Measurements from ENCODE around the gene ARF3.

ARF3 gene

GRCh38 chr12:48994224-48995085, 37.2 kb upstream of the ARF3 start:
- H3K4me3 ChIP-seq (ENCODE audit: low read length) = no peak overlapping the region; the same call in 1 of the 2 replicates
- DNase-seq (ENCODE audit: low read depth, low spot score) = no peak
- H3K9me3 ChIP-seq (ENCODE audit: control insufficient read depth, insufficient read depth, low read length) = no peaks in the 10 kb centered on the region
- H3K4me1 ChIP-seq (ENCODE audit: control insufficient read depth, insufficient read depth, low read length) = peaks cover 9% of the 10 kb centered on the region; the same call in 1 of the 2 replicates
- no CpG with 5 or more reads among the region's 32 CpGs for WGBS (ENCODE audit: insufficient coverage, insufficient read length)
- H3K27me3 ChIP-seq (ENCODE audit: control insufficient read depth, insufficient read depth, low read length) = peaks cover 49% of the 10 kb centered on the region
- H3K27ac ChIP-seq (ENCODE audit: low read length) = no peak overlapping the region
- H3K36me3 ChIP-seq (ENCODE audit: control insufficient read depth, insufficient read depth, low read length) = no peaks in the 10 kb centered on the region

GRCh38 chr12:48993787-48994186, 36.5 kb upstream of the ARF3 start:
- DNase-seq (ENCODE audit: low read depth, low spot score) = no peak
- Histone ChIP-seq H3K27me3 (ENCODE audit: control insufficient read depth, insufficient read depth, low read length) (peaks cover 47% of the 10 kb centered on the region), H3K36me3 (ENCODE audit: control insufficient read depth, insufficient read depth, low read length) (no peaks in the 10 kb centered on the region), H3K4me3 (ENCODE audit: low read length) (no peak overlapping the region), H3K4me1 (ENCODE audit: control insufficient read depth, insufficient read depth, low read length) (peaks cover 9% of the 10 kb centered on the region; the same call in 1 of the 2 replicates), H3K27ac (ENCODE audit: low read length) (no peak overlapping the region), H3K9me3 (ENCODE audit: control insufficient read depth, insufficient read depth, low read length) (no peaks in the 10 kb centered on the region)
- no CpG with 5 or more reads among the region's 3 CpGs for WGBS (ENCODE audit: insufficient coverage, insufficient read length)

- WGBS (ENCODE audit: insufficient coverage, insufficient read length) = no CpG with 5 or more reads among the region's 8 CpGs
- Histone ChIP-seq H3K9me3 (ENCODE audit: control insufficient read depth, insufficient read depth, low read length) (no peaks in the 10 kb centered on the region), H3K4me1 (ENCODE audit: control insufficient read depth, insufficient read depth, low read length) (peaks cover 6% of the 10 kb centered on the region), H3K27ac (ENCODE audit: low read length) (no peak overlapping the region), H3K27me3 (ENCODE audit: control insufficient read depth, insufficient read depth, low read length) (peaks cover 28% of the 10 kb centered on the region), H3K36me3 (ENCODE audit: control insufficient read depth, insufficient read depth, low read length) (no peaks in the 10 kb centered on the region), H3K4me3 (ENCODE audit: low read length) (no peak overlapping the region)
- no peak for DNase-seq (ENCODE audit: low read depth, low spot score)
Measured at GRCh38 chr12:48991247-48992050, 34.2 kb upstream of the ARF3 start.

- Histone ChIP-seq H3K4me1 (ENCODE audit: control insufficient read depth, insufficient read depth, low read length) (peaks cover 5% of the 10 kb centered on the region), H3K27me3 (ENCODE audit: control insufficient read depth, insufficient read depth, low read length) (peaks cover 23% of the 10 kb centered on the region), H3K9me3 (ENCODE audit: control insufficient read depth, insufficient read depth, low read length) (no peaks in the 10 kb centered on the region), H3K4me3 (ENCODE audit: low read length) (no peak overlapping the region), H3K27ac (ENCODE audit: low read length) (no peak overlapping the region), H3K36me3 (ENCODE audit: control insufficient read depth, insufficient read depth, low read length) (no peaks in the 10 kb centered on the region)
- no peak for DNase-seq (ENCODE audit: low read depth, low spot score)
Measured at GRCh38 chr12:48990552-48990951, 33.3 kb upstream of the ARF3 start.

- no CpG with 5 or more reads among the region's 16 CpGs for WGBS (ENCODE audit: insufficient coverage, insufficient read length)
- Histone ChIP-seq H3K27me3 (ENCODE audit: control insufficient read depth, insufficient read depth, low read length) (peaks cover 28% of the 10 kb centered on the region; the same call in 1 of the 2 replicates), H3K4me3 (ENCODE audit: low read length) (no peak overlapping the region), H3K27ac (ENCODE audit: low read length) (no peak overlapping the region), H3K9me3 (ENCODE audit: control insufficient read depth, insufficient read depth, low read length) (no peaks in the 10 kb centered on the region), H3K4me1 (ENCODE audit: control insufficient read depth, insufficient read depth, low read length) (no peaks in the 10 kb centered on the region; the same call in none of the 2 replicates), H3K36me3 (ENCODE audit: control insufficient read depth, insufficient read depth, low read length) (no peaks in the 10 kb centered on the region)
- DNase-seq (ENCODE audit: low read depth, low spot score) = no peak
Measured at GRCh38 chr12:48988030-48988649, 30.9 kb upstream of the ARF3 start.

GRCh38 chr12:48986720-48987291, 29.5 kb upstream of the ARF3 start:
- WGBS (ENCODE audit: insufficient coverage, insufficient read length) = no CpG with 5 or more reads among the region's 23 CpGs
- no peaks in the 10 kb centered on the region; the same call in none of the 2 replicates for H3K4me1 ChIP-seq (ENCODE audit: control insufficient read depth, insufficient read depth, low read length)
- H3K27me3 ChIP-seq (ENCODE audit: control insufficient read depth, insufficient read depth, low read length) = peaks cover 38% of the 10 kb centered on the region

GRCh38 chr12:48985901-48986300, 28.6 kb upstream of the ARF3 start:
- Histone ChIP-seq H3K36me3 (ENCODE audit: control insufficient read depth, insufficient read depth, low read length) (no peaks in the 10 kb centered on the region; the same call in 1 of the 2 replicates), H3K4me1 (ENCODE audit: control insufficient read depth, insufficient read depth, low read length) (peaks cover 4% of the 10 kb centered on the region), H3K4me3 (ENCODE audit: low read length) (no peak overlapping the region), H3K9me3 (ENCODE audit: control insufficient read depth, insufficient read depth, low read length) (no peaks in the 10 kb centered on the region), H3K27me3 (ENCODE audit: control insufficient read depth, insufficient read depth, low read length) (peaks cover 47% of the 10 kb centered on the region), H3K27ac (ENCODE audit: low read length) (no peak overlapping the region)
- no peak for DNase-seq (ENCODE audit: low read depth, low spot score)
- WGBS (ENCODE audit: insufficient coverage, insufficient read length) = no CpG with 5 or more reads among the region's 2 CpGs

More at GRCh38 chr12:48986720-48987291, 29.5 kb upstream of the ARF3 start:
- Histone ChIP-seq H3K4me3 (ENCODE audit: low read length) (no peak overlapping the region), H3K27ac (ENCODE audit: low read length) (no peak overlapping the region), H3K36me3 (ENCODE audit: control insufficient read depth, insufficient read depth, low read length) (no peaks in the 10 kb centered on the region), H3K9me3 (ENCODE audit: control insufficient read depth, insufficient read depth, low read length) (no peaks in the 10 kb centered on the region)
- no peak for DNase-seq (ENCODE audit: low read depth, low spot score)

- DNase-seq (ENCODE audit: low read depth, low spot score) = no peak
- H3K27me3 ChIP-seq (ENCODE audit: control insufficient read depth, insufficient read depth, low read length) = peaks cover 51% of the 10 kb centered on the region
- peaks cover 4% of the 10 kb centered on the region for H3K4me1 ChIP-seq (ENCODE audit: control insufficient read depth, insufficient read depth, low read length)
- WGBS (ENCODE audit: insufficient coverage, insufficient read length) = no CpG with 5 or more reads among the region's 10 CpGs
- no peaks in the 10 kb centered on the region for H3K9me3 ChIP-seq (ENCODE audit: control insufficient read depth, insufficient read depth, low read length)
- H3K27ac ChIP-seq (ENCODE audit: low read length) = no peak overlapping the region
- H3K4me3 ChIP-seq (ENCODE audit: low read length) = no peak overlapping the region
- H3K36me3 ChIP-seq (ENCODE audit: control insufficient read depth, insufficient read depth, low read length) = no peaks in the 10 kb centered on the region; the same call in 1 of the 2 replicates
Measured at GRCh38 chr12:48985475-48985897, 28.2 kb upstream of the ARF3 start.

GRCh38 chr12:48982397-48983080, 25.3 kb upstream of the ARF3 start:
- Histone ChIP-seq H3K27ac (ENCODE audit: low read length) (no peak overlapping the region), H3K27me3 (ENCODE audit: control insufficient read depth, insufficient read depth, low read length) (peaks cover 78% of the 10 kb centered on the region), H3K36me3 (ENCODE audit: control insufficient read depth, insufficient read depth, low read length) (no peaks in the 10 kb centered on the region; the same call in 1 of the 2 replicates), H3K9me3 (ENCODE audit: control insufficient read depth, insufficient read depth, low read length) (no peaks in the 10 kb centered on the region), H3K4me1 (ENCODE audit: control insufficient read depth, insufficient read depth, low read length) (peaks cover 12% of the 10 kb centered on the region), H3K4me3 (ENCODE audit: low read length) (no peak overlapping the region)
- WGBS (ENCODE audit: insufficient coverage, insufficient read length) = no CpG with 5 or more reads among the region's 6 CpGs
- DNase-seq (ENCODE audit: low read depth, low spot score) = no peak

Data from iPS DF 6.9 (cell line).